Fibroblast of the conjunctiva (primary cell): ENCODE results near the gene PAX6.

Experiments used
- DNase-seq: peaks from one replicate; pipeline ENCODE4 v3.0.0-alpha.2; 2010; ENCODE audit warnings: low read depth

PAX6 gene

GRCh38 chr11:31822175-31822926, 11.2 kb upstream of the PAX6 start:
- no peak for DNase-seq

- DNase-seq: no peak
Observed at GRCh38 chr11:31821766-31822165, 10.6 kb upstream of the PAX6 start.

GRCh38 chr11:31821235-31821764, 10.2 kb upstream of the PAX6 start:
- no peak for DNase-seq

- DNase-seq: no peak
Observed at GRCh38 chr11:31820438-31820818, 9.3 kb upstream of the PAX6 start.

GRCh38 chr11:31819621-31820437, 8.7 kb upstream of the PAX6 start:
- no peak for DNase-seq

GRCh38 chr11:31818874-31819331, 7.8 kb upstream of the PAX6 start:
- DNase-seq: no peak

- DNase-seq: no peak
Observed at GRCh38 chr11:31818425-31818755, 7.3 kb upstream of the PAX6 start.

- DNase-seq: no peak
Observed at GRCh38 chr11:31817621-31818424, 6.7 kb upstream of the PAX6 start.

- no peak for DNase-seq
Observed at GRCh38 chr11:31817054-31817620, 6.0 kb upstream of the PAX6 start.

GRCh38 chr11:31816468-31817053, 5.4 kb upstream of the PAX6 start:
- DNase-seq: no peak

- no peak for DNase-seq
Observed at GRCh38 chr11:31815711-31816467, 4.8 kb upstream of the PAX6 start.

GRCh38 chr11:31814176-31814868, 3.2 kb upstream of the PAX6 start:
- no peak for DNase-seq

- DNase-seq: no peak
Observed at GRCh38 chr11:31813391-31814175, 2.5 kb upstream of the PAX6 start.

- DNase-seq: no peak
Observed at GRCh38 chr11:31812383-31813381, 1.6 kb upstream of the PAX6 start.

- DNase-seq: no peak
Observed at GRCh38 chr11:31809857-31810778, 1.0 kb downstream of the PAX6 start.

GRCh38 chr11:31809541-31809856, 1.6 kb downstream of the PAX6 start:
- DNase-seq: no peak
